Occipital lobe (tissue), 2 donors: ENCODE measurements around the gene ADGRF4. TPM values are rescaled to one million over a fixed set of nuclear protein-coding genes. Genes with fewer than 3 reads are reported as not detected.

Experiments used
- DNase-seq: peaks from one replicate; lab custom pipeline; 2025; lab: John Stamatoyannopoulos, UW
- total RNA-seq: library from RNA; depleted of rRNA; stranded (reverse); fragments of >200 nt; gene quantifications from one replicate; pipeline ENCODE4 v1.2.3, GENCODE V29; 2014

ADGRF4 gene, protein sequence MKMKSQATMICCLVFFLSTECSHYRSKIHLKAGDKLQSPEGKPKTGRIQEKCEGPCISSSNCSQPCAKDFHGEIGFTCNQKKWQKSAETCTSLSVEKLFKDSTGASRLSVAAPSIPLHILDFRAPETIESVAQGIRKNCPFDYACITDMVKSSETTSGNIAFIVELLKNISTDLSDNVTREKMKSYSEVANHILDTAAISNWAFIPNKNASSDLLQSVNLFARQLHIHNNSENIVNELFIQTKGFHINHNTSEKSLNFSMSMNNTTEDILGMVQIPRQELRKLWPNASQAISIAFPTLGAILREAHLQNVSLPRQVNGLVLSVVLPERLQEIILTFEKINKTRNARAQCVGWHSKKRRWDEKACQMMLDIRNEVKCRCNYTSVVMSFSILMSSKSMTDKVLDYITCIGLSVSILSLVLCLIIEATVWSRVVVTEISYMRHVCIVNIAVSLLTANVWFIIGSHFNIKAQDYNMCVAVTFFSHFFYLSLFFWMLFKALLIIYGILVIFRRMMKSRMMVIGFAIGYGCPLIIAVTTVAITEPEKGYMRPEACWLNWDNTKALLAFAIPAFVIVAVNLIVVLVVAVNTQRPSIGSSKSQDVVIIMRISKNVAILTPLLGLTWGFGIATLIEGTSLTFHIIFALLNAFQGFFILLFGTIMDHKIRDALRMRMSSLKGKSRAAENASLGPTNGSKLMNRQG
- total RNA-seq, result not detected

GRCh38 chr6:47698342-47698787 is at the start of gene ADGRF4:
Gene ADGRF4 (plus strand): TSS chr6:47698580. CDS start chr6:47707246, 8,666 bp downstream.
- DNase-seq, result no peak

GRCh38 chr6:47650553-47651432 is 47.6 kb upstream of the ADGRF4 start:
- no peak for DNase-seq

DNA sequence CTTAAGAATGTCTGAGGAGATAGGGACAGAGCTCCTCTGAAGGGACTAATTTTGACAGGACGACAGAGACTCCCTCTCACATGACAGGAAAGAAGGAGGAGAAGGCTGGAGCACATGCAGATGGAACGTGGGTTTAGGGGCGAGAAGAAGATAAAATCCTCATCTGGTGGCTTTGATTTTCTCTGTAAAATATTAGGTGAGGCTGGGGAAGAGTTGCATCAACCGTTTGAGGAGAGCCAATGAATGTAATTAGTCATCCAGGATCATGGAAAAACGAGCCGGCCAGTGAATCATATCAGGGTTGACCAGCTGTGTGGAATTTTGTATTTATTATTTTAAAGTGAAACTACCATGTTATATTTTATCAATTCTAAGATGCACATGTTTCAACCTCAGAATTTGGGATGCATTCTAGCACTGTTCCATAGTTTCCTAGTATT is 46.9 kb upstream of the ADGRF4 start:
- no peak for DNase-seq

DNA sequence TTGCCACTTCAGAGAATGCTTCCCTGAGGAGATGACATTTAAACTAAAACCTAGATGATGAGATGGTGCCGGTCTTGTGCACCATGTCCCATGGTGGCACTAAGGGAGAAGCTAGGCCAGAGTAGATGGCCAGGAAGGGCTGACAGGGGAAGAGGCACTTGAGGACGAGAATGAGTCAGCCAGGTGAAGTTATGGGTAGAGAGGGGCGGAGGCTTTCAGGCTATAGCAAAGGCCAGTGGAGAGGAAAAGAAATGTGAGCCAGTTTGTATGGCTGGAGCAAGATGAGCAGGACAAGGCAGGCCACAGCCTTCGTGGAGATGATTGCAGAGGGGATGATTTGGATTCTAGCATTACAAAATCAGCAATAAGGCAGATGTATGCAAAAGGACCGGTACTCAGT is 44.7 kb upstream of the ADGRF4 start:
- no peak for DNase-seq

DNA sequence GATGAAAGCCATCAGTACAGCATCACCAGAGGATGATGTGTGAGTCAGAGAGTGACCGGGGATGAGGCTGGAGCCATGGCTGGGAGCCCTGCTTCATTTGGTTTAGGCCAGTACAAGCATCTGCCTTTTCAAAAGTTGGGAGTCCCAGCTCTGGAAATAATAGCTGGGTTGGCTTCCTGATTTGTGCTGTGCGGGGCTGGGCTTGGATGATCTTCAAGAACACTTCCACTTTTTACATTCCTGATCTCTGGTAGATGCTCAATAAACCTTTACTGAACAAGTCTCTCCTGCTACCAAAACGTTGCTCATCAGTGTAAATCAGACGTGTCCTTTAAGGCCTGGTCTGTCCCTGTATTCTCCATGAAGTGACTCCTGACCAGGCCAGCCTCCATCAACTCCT is 44.1 kb upstream of the ADGRF4 start:
- no peak for DNase-seq

DNA sequence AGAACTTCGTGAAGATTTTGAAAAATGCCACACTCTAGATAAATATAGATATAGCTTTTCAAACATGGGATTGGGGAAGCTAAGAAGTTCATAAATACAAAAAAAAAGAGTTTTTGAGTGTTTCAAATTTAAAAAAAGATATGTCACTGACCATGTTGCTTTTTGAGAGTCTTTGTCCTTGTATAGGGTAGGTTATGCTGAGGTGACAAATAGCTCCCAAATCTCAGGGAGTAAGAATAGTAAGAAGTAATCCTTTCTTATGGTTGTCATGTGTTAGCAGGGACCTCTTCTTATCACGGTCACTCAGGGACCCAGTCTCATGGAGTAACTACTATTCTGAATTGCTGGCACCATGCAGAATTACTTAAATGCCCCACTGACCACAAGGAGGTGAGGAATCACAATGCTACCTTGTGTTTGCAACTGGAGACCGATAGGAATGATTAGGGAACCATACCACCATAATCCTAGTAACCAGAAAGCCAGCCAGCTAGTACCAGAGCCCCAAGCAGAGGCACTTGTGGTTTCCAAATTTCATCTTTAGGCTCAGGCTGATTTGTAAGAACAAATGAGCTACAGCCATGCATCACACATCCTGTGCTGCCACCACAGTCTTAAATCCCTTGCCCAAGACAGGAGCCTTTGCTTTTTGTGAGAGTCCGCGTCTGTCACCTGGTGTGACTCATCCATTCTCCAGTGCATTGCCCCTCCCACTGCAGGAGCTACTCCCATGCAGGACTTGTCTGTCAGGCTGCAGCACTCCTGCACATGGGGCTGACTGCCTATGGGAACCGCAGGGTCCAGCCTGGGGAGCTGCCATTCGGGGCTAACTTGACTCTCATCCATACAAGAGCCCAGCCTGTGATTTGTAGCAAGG is 42.4 kb upstream of the ADGRF4 start:
- no peak for DNase-seq

- no peak for DNase-seq
Observed at GRCh38 chr6:47661960-47662359, 36.4 kb upstream of the ADGRF4 start.

- no peak for DNase-seq
Observed at GRCh38 chr6:47663462-47664216, 34.7 kb upstream of the ADGRF4 start.

- no peak for DNase-seq
Observed at GRCh38 chr6:47665112-47665511, 33.3 kb upstream of the ADGRF4 start.

DNA sequence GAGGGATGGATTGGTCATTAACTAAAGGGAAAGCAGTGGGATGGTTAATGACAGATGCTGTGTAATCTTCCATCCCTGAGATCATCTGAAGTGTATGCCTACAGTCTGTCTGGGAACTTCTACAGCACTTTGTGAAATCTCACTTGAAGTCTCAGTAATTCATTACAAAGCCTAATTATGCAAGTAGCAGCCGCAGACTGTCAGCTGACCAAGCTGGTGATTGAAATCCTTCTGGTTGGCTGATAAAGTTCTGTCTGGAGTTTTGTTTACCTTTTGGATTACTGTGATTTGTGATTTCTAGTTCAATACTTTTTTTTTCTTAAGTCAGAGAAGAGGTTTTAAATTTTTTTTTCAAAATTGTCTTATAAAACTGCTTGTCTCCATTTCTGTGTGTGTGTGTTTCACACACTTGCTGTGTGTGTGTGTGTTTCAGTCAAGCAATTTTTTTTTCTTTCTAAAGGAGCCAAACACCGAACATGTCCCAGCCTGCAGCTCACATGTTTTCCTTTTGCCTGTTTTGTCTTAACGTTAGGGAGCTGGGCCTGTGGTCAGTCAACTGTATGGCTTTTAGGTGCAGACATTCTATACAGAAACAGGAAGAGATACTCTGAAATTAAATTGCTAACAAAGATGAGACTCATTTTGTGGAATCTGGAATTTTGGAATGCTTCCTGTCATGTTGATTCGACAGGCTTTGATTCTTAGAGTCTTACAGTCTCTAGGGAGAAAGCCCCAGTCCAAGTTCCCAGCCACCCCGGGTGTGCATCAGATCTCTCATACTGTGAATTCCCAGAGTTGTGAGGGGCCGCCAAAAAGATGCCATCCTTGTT is 28.5 kb upstream of the ADGRF4 start:
- no peak for DNase-seq

DNA sequence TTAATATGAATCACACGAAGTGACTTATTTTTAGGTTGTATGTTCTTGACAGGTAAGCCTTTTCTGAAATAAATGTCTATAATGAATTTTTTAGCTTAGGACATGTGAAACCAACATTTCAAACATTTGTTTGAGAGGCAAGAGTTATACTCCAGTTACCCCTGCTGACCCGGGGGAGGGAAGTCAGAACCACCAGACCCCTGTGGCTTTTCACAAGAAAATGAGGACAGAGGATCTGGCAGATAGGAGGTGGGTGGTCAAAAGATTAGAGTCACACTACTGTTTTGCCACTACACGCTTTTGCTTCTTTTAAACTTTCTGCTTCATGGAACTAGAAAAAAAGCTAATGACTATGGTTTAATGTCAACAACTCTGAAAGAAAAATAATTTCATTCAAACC is 27.5 kb upstream of the ADGRF4 start:
- DNase-seq, result no peak

GRCh38 chr6:47671777-47672176 is 26.6 kb upstream of the ADGRF4 start:
- no peak for DNase-seq

DNA sequence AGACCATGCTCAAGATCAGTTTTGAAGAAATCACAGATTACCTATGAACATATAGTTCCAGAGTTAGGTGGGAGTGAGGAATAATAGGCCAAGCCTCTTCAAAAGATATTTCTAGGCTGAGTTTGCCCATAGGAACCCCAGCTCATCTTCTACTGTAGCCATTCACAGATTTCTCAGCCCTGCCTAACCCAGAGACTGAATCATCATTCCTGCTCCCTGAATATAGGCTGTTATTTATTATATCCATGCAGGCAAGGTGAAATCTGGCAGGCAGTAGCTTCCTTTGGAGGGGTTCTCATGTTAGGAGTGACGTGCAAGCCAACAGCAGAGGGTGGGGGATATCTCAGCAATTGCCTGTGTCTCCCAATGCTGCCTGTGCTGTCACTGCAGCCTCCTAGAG is 25.6 kb upstream of the ADGRF4 start:
- no peak for DNase-seq

DNA sequence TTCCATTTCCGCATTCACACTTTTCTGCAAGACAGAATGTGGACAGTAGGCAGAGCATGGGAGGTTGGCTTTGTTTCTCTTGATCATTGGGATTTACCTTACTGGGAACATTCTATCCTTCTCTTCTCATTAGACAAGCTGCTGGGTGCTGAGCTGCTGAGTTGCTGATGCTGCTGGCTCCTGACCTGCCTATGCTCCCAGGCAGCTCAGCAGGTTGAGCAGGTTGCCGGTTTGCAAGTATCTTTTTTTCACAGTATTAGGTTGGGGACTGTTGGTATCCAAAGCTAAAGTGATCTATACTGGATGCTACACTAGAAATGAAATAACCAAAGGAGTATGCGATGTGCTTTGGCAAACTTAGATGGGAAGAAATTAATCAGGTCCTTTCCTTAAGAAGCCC is 23.7 kb upstream of the ADGRF4 start:
- no peak for DNase-seq

- no peak for DNase-seq
Observed at GRCh38 chr6:47677381-47678100, 20.8 kb upstream of the ADGRF4 start.

DNA sequence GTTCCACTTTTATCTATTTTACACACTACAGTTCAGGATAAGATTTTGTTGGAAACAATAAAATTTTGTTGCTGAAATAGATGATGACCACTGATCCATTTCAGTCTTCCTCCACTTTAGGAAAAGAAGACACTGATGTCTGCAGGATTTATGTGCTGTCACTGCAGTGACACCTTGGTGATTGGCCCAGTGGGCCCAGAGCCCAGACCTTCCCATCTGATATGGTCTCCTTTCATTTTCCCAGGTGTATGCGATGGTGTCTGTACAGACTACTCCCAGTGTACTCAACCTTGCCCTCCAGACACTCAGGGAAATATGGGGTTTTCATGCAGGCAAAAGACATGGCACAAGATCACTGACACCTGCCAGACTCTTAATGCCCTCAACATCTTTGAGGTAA is 19.6 kb upstream of the ADGRF4 start:
- DNase-seq, result no peak

DNA sequence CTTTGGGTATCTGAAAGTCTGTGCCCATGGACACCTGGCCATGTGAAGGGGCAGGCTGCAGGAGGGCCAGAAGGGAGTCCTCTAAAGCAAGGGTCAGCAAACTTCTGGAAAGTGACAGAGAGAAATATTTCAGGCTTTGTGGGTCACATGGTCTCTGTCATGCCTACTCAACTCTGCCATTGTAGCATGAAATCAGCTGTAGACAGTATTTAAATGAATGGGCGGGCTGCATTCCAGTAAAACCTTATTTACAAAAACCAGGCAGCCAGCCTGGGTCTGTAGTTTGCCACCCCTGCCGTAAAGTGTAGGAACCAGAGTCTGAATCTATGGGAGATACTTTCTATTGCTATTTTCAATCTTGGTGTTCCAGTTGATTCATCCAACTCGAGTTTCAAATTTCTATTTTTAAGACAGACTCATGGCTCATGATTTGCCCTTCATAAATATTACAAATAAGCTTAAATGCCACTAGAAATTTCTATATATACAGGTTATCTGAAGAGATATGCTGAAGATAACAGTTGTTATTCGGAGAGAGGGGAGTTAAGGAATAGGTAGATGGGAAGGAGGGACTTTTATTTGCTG is 19.0 kb upstream of the ADGRF4 start:
- DNase-seq, result no peak

DNA sequence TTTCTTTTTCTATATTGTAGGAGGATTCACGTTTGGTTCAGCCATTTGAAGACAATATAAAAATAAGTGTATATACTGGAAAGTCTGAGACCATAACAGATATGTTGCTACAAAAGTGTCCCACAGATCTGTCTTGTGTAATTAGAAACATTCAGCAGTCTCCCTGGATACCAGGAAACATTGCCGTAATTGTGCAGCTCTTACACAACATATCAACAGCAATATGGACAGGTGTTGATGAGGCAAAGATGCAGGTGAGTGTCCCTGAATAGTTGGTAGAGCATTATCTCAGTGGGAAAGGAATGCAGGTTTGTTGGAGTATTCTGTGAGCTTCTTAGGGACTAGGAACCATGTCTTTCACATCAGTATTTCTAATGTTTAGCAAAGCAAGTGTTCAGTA is 18.3 kb upstream of the ADGRF4 start:
- no peak for DNase-seq
